ENCODE results near the gene DAZAP1. TPM values are rescaled to one million over a fixed set of nuclear protein-coding genes. Genes with fewer than 3 reads are reported as not detected.

DAZAP1 gene
- total and polyA plus RNA-seq, 2 of the 4 experiments (the other 2 are of a cell fraction): 22.0 to 62.8 TPM

DNA sequence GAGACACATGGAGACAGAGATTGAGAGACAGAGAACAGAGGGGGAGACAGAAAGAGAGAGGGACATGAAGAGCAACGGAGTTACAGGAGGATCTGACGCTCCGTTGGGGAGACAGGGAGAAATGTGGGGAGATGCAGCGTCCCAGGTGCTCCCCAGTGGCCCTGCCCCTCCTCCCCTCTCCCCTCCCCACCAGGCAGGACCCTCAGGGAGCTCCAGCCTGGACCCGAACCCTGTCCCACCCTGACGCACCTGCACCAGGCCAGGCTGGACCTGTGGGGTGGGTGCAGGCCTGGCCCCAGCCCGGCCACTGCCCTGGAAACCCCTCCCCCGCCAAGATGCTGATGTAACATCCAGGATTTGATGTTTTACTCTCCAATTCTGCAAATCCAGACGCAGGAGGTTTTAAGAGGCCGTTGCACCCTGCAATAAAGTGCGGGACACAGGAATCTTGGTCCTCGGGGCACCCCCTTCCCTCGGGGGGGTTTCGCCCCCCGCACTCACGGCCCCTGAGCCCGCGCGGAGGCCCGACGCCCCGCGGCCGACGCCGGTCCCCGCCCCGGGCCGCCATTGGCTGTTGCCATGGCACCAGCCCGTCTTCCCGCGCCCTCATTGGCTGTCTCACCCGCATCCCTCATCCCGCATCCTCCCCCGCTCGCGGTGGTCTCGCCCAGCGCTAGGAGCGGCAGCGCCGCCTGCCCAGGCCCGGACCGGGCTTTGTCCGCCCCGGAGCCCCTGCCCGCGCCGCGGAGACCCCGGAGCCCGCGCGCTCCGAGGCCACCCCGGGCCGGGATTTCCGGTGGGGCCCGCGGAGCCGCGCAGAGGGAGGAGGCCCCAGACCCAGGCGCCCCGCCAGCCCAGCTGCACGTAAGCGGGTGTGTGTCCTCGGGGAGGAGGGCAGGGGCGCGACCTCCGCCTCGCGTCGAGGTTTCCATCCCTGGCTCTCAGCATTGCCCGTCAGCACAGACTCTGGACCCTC lies 42.4 kb downstream of the DAZAP1 start, which contains the start of gene APC2:
APC2 (plus strand) TSS at position 655 of the 976 bp plus-strand sequence. CDS start 2,881 bp downstream, outside the sequence.
- H3K79me1 ChIP-seq (ENCODE audit: low read depth in 1 of 2, low read length in 2 of 2): 0 out of 4 replicates have a peak, but pooled peaks cover 0 to 3% of the 10 kb centered on the region in 2 experiments
- H2AFZ ChIP-seq (replicated peaks; ENCODE audit: low read length, poor library complexity): peak within 1 kb of the TSS; percentile 86
- peaks cover 5% of the 10 kb centered on the region; the same call in 1 of the 2 replicates for H3K4me1 ChIP-seq (ENCODE audit: control insufficient read depth, insufficient read depth, low read length)
- H4K8ac ChIP-seq (ENCODE audit: low read depth in 2 of 2, low read length in 2 of 2): peak within 1 kb of the TSS in 1 of 2 experiments; percentile 15; a peak in 1 of 4 replicates
- no peak within 1 kb of the TSS for H4K5ac ChIP-seq (ENCODE audit: low read depth, low read length)
- no peak within 1 kb of the TSS for H3K56ac ChIP-seq (ENCODE audit: extremely low read depth, insufficient read depth, low read length)
- peak within 1 kb of the TSS; percentile 44 for H2AK9ac ChIP-seq (replicated peaks; ENCODE audit: low read depth, low read length, poor library complexity)
- in situ Hi-C loops (cut with MboI; ENCODE audit: low sequenced_read_pairs) (no loop called here), intact Hi-C loops (cut with micrococcal nuclease) (no loop called here), dilution Hi-C loops (cut with HindIII; ENCODE audit: low sequenced_read_pairs, unreplicated experiment) (no loop called here)
- H4K91ac ChIP-seq (ENCODE audit: insufficient read depth, low read depth, low read length): no peak within 1 kb of the TSS
- no peaks in the 10 kb centered on the region for H3K36me3 ChIP-seq (ENCODE audit: control insufficient read depth, insufficient read depth, low read length)
- WGBS, 2 experiments (ENCODE audit: extremely low coverage in 2 of 2, insufficient read length in 1 of 2): 4% methylated on average over 9 of the region's 74 CpGs; no CpG with 5 or more reads in 1 of the 2 experiments
- H3K27ac ChIP-seq (ENCODE audit: insufficient read depth, low read length): no peak within 1 kb of the TSS
- H3K9me1 ChIP-seq (ENCODE audit: insufficient read depth, low read length): no peaks in the 10 kb centered on the region
- ATAC-seq (ENCODE audit: low read depth) (peak; percentile 61), DNase-seq (peak; percentile 44)
- 0 out of 2 replicates have a peak within 1 kb of the TSS, but pooled peaks have one; percentile 15 for H3K4me3 ChIP-seq (ENCODE audit: insufficient read depth, low read depth, low read length)
- no peak within 1 kb of the TSS; the same call in 1 of the 2 replicates for H3K4ac ChIP-seq (ENCODE audit: low read depth, low read length)
- H3K18ac ChIP-seq (ENCODE audit: low read depth, low read length): no peak within 1 kb of the TSS
- no peak within 1 kb of the TSS for H3K23ac ChIP-seq (ENCODE audit: low read depth, low read length)
- H2BK15ac ChIP-seq (ENCODE audit: low read depth, low read length): no peak within 1 kb of the TSS
- ChIA-PET POLR2A (ENCODE audit: unreplicated experiment) (no interaction called here), CTCF (no interaction called here)
- H4K20me1 ChIP-seq (ENCODE audit: insufficient read depth, low read length): peaks cover 45% of the 10 kb centered on the region
- no peak within 1 kb of the TSS for H2BK5ac ChIP-seq (ENCODE audit: low read depth, low read length, poor library complexity, severe bottlenecking)
- H3K14ac ChIP-seq (replicated peaks; ENCODE audit: low read depth, low read length): no peak within 1 kb of the TSS
- H3K9me3 ChIP-seq (ENCODE audit: control insufficient read depth, insufficient read depth, low read length): no peaks in the 10 kb centered on the region
- H2BK120ac ChIP-seq (ENCODE audit: low read depth, low read length): no peak within 1 kb of the TSS
- H3K27me3 ChIP-seq (ENCODE audit: control insufficient read depth, insufficient read depth, low read length): peaks cover 70% of the 10 kb centered on the region
- no peak within 1 kb of the TSS for H2BK20ac ChIP-seq (ENCODE audit: low read depth, low read length)
- H3K9ac ChIP-seq (ENCODE audit: low read depth, low read length): no peak within 1 kb of the TSS
- H2AK5ac ChIP-seq (ENCODE audit: low read depth, low read length): no peak within 1 kb of the TSS
- H3K4me2 ChIP-seq (ENCODE audit: low read depth, low read length): peak within 1 kb of the TSS; percentile 52
- no TSS peak for BruUV-seq (replicated peaks)
- TF ChIP-seq CEBPB (IDR thresholded peaks at IDR 0.05; ENCODE audit: low read depth, low read length) (0 out of 2 replicates have a peak, but pooled peaks have one; percentile 23), RCOR1 (IDR thresholded peaks at IDR 0.05; ENCODE audit: insufficient replicate concordance, low read length) (no peak), NFE2L2 (IDR thresholded peaks at IDR 0.05; ENCODE audit: low read depth, low read length) (no peak), ELK1 (IDR thresholded peaks at IDR 0.05; ENCODE audit: borderline replicate concordance, low read depth, low read length) (no peak)
